NT2/D1 (cell line): ENCODE data around the gene C10orf90.

Experiments used
- SUZ12 ChIP-seq: IDR thresholded peaks from 2 replicates; pipeline ENCODE4 v1.6.1; 2011; ENCODE audit not compliant: insufficient read length, insufficient read depth; ENCODE audit errors: extremely low read depth
- YY1 ChIP-seq: IDR thresholded peaks from 2 replicates; pipeline ENCODE4 v1.6.1; 2011; ENCODE audit not compliant: insufficient read length, insufficient read depth
- ZNF274 ChIP-seq: IDR thresholded peaks from 2 replicates; pipeline ENCODE4 v1.6.1; 2011; ENCODE audit warnings: mild to moderate bottlenecking, low read depth, low read length

DNA sequence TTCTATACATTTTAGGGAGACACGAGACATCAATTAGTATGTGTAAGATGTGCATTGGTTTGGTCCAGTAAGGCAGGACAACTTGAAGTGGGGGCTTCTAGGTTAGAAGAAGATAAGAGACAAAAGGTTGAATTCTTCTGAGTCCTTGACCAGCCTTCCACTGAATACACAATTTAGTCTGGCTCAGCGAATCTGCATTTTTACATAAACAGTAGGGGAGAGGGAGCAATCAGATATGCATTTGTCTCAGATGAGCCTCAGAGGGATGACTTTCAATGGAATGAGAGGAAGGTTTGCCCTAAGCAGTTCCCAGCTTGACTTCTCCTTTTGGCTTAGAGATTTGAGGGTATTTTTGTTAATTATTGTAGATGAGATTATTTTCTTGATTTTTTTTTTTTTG is 20.0 kb upstream of the C10orf90 start:
- TF ChIP-seq ZNF274: no peak
- no peak for TF ChIP-seq SUZ12
- TF ChIP-seq YY1: no peak
